Stomach (tissue), 8 donors: ENCODE results near the gene PIAS1. TPM values are rescaled to one million over a fixed set of nuclear protein-coding genes. Genes with fewer than 3 reads are reported as not detected.

ENCODE experiments used
- polyA plus RNA-seq, 3 donors: library from polyadenylated mRNA; stranded (reverse); fragments of 200-250 nt; gene quantifications; one replicate each; pipeline ENCODE4 v1.2.3, GENCODE V29; 2013
- total RNA-seq, 5 donors: library from RNA; depleted of rRNA; stranded (reverse); fragments of >200 nt; gene quantifications; one replicate each; pipeline versions ENCODE4 v1.1.0 to v1.2.3, GENCODE V29; 2014 to 2016
- donor health status: healthy with polysubstance abuse.
- donor health status: Bipolar disorder and iron deficiency.
- donor health status: healthy.

The PIAS1 gene
- total and polyA plus RNA-seq, 8 donors: 7.9 to 56.6 (median 38.8) TPM

Other genes with a start within 250 kb of the PIAS1 start
- gene SKOR1, start 228.8 kb upstream of the PIAS1 start, total RNA-seq: 1 to 10 TPM in 2 of 5 donors, under 1 TPM in 2, not detected in 1; 0.14 to 5.8 (median 2.9) TPM
- under 1 TPM in 2 of 3 donors, not detected in 1; 0.20 to 0.46 TPM for gene SKOR1, start 228.8 kb upstream of the PIAS1 start, polyA plus RNA-seq
- gene RNU6-1, start 214.3 kb upstream of the PIAS1 start, total RNA-seq: not detected
- not detected for gene RNU6-1, start 214.3 kb upstream of the PIAS1 start, polyA plus RNA-seq
- 10 to 100 TPM in 4 of 5 donors, 1 to 10 TPM in 1; 7.6 to 24.3 (median 14.9) TPM for gene CALML4, start 151.0 kb downstream of the PIAS1 start, total RNA-seq
- gene CALML4, start 151.0 kb downstream of the PIAS1 start, polyA plus RNA-seq: 10 to 100 TPM in 2 of 3 donors, 1 to 10 TPM in 1; 9.8 to 13.8 (median 12.1) TPM
- 100 to 1,000 TPM in 1 of 5 donors, 10 to 100 TPM in 3, 1 to 10 TPM in 1; 6.4 to 151 (median 25.0) TPM for gene CLN6, start 175.4 kb downstream of the PIAS1 start, total RNA-seq
- 10 to 100 TPM in 1 of 3 donors, 1 to 10 TPM in 2; 8.7 to 17.1 (median 9.2) TPM for gene CLN6, start 175.4 kb downstream of the PIAS1 start, polyA plus RNA-seq
- gene FEM1B, start 223.4 kb downstream of the PIAS1 start, total RNA-seq: 10 to 100 TPM; 18.1 to 92.0 (median 31.2) TPM
- 10 to 100 TPM in 1 of 3 donors, 1 to 10 TPM in 2; 8.2 to 13.3 (median 9.9) TPM for gene FEM1B, start 223.4 kb downstream of the PIAS1 start, polyA plus RNA-seq